Measurements from ENCODE around the gene C12orf57. TPM values are rescaled to one million over a fixed set of nuclear protein-coding genes. Genes with fewer than 3 reads are reported as not detected.

C12orf57 gene
- polyA plus RNA-seq, 2 of the 4 experiments (the other 2 are of a cell fraction), result 261 to 466 TPM

DNA sequence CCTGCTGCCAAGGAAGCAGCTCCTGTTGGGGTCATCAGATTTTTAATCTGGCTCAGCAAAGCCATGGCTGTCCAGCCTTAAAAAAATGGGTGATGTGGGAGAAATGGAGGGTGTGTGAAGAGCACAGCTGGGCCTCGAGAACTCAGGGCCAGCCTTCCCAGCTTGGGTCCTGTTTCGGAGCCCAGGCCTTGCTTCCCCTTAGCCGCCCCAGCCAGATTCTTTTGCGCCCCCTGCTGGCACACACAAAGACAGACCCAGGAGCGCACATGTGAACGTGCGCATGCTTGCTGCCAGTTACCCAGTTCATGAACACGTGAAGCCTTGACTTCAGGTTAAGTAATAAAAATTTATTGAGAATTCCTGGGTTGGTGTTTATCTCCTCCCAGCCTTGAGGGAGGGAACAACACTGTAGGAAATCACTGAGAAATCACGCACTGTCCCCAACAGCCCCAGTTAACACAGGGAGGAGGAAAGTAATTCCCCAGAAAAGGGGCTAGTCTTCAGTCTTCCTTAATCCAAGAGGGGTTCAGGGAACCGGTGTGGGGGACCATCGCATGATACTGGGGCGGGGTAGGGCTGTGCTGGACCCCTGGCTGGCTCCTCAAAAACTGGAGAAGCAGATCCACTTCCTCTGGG, 21.3 kb downstream of the C12orf57 start (continued):
- 0 out of 2 replicates have a peak, but pooled peaks have one; percentile 23 for TF ChIP-seq E2F6 (IDR thresholded peaks at IDR 0.05; ENCODE audit: borderline replicate concordance, low read depth)
- TF ChIP-seq ZNF302 (CRISPR knock-in tag; IDR thresholded peaks at IDR 0.05), result no peak
- TF ChIP-seq MYC (IDR thresholded peaks at IDR 0.05; ENCODE audit: borderline replicate concordance, low read length), result peak; percentile 96; the same call in 1 of the 2 replicates
- TF ChIP-seq FOSL2 (IDR thresholded peaks at IDR 0.05), result no peak
- no peak for TF ChIP-seq FOSL2 (CRISPR knock-in tag; IDR thresholded peaks at IDR 0.05)
- TF ChIP-seq ATOH8 (CRISPR knock-in tag; IDR thresholded peaks at IDR 0.05; ENCODE audit: low read depth), result no peak
- no peak for TF ChIP-seq CEBPB (IDR thresholded peaks at IDR 0.05)
- peak; percentile 95 for TF ChIP-seq MAX (IDR thresholded peaks at IDR 0.05)
- TF ChIP-seq KDM1A (IDR thresholded peaks at IDR 0.05; ENCODE audit: low read depth), result no peak
- no peak for TF ChIP-seq MAZ (IDR thresholded peaks at IDR 0.05; ENCODE audit: borderline replicate concordance, low read depth, low read length)
- no peak for TF ChIP-seq CBX8 (IDR thresholded peaks at IDR 0.05)
- peak in 1 of 2 experiments; percentile 19; a peak in 1 of 5 replicates for TF ChIP-seq JUN (IDR thresholded peaks at IDR 0.05)
- no peak for TF ChIP-seq ESRRA (IDR thresholded peaks at IDR 0.05; ENCODE audit: borderline replicate concordance, low read length)
- TF ChIP-seq PBX3 (IDR thresholded peaks at IDR 0.05), result no peak
- TF ChIP-seq HOXA7 (CRISPR knock-in tag; IDR thresholded peaks at IDR 0.05), result no peak
- no peak for TF ChIP-seq POLR2AphosphoS2 (conservative IDR thresholded peaks at IDR 0.05; ENCODE audit: low read length)
- TF ChIP-seq JUNB (IDR thresholded peaks at IDR 0.05), result no peak
- no peak for TF ChIP-seq CHD2 (IDR thresholded peaks at IDR 0.05; ENCODE audit: low read length, partially characterized antibody)
- TF ChIP-seq FOSB (CRISPR knock-in tag; IDR thresholded peaks at IDR 0.05), result no peak
- TF ChIP-seq HOXB5 (CRISPR knock-in tag; IDR thresholded peaks at IDR 0.05), result no peak
- TF ChIP-seq, protein P1, sequence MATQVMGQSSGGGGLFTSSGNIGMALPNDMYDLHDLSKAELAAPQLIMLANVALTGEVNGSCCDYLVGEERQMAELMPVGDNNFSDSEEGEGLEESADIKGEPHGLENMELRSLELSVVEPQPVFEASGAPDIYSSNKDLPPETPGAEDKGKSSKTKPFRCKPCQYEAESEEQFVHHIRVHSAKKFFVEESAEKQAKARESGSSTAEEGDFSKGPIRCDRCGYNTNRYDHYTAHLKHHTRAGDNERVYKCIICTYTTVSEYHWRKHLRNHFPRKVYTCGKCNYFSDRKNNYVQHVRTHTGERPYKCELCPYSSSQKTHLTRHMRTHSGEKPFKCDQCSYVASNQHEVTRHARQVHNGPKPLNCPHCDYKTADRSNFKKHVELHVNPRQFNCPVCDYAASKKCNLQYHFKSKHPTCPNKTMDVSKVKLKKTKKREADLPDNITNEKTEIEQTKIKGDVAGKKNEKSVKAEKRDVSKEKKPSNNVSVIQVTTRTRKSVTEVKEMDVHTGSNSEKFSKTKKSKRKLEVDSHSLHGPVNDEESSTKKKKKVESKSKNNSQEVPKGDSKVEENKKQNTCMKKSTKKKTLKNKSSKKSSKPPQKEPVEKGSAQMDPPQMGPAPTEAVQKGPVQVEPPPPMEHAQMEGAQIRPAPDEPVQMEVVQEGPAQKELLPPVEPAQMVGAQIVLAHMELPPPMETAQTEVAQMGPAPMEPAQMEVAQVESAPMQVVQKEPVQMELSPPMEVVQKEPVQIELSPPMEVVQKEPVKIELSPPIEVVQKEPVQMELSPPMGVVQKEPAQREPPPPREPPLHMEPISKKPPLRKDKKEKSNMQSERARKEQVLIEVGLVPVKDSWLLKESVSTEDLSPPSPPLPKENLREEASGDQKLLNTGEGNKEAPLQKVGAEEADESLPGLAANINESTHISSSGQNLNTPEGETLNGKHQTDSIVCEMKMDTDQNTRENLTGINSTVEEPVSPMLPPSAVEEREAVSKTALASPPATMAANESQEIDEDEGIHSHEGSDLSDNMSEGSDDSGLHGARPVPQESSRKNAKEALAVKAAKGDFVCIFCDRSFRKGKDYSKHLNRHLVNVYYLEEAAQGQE (IDR thresholded peaks at IDR 0.05), result no peak
- TF ChIP-seq, protein P2, sequence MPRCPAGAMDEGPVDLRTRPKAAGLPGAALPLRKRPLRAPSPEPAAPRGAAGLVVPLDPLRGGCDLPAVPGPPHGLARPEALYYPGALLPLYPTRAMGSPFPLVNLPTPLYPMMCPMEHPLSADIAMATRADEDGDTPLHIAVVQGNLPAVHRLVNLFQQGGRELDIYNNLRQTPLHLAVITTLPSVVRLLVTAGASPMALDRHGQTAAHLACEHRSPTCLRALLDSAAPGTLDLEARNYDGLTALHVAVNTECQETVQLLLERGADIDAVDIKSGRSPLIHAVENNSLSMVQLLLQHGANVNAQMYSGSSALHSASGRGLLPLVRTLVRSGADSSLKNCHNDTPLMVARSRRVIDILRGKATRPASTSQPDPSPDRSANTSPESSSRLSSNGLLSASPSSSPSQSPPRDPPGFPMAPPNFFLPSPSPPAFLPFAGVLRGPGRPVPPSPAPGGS (IDR thresholded peaks at IDR 0.05), result no peak
- TF ChIP-seq HOXB13 (CRISPR knock-in tag; IDR thresholded peaks at IDR 0.05; ENCODE audit: low read depth), result no peak
- TF ChIP-seq RAD21 (conservative IDR thresholded peaks at IDR 0.05 in 1 of 2, IDR thresholded peaks at IDR 0.05 in 1 of 2), result peak; percentile 59 to 67; a peak in 4 of 5 replicates
- TF ChIP-seq NR3C1 (IDR thresholded peaks at IDR 0.05), result no peak
- TF ChIP-seq EP300 (IDR thresholded peaks at IDR 0.05), result no peak
- no peak for TF ChIP-seq RFX5 (IDR thresholded peaks at IDR 0.05)
- TF ChIP-seq, protein P3, sequence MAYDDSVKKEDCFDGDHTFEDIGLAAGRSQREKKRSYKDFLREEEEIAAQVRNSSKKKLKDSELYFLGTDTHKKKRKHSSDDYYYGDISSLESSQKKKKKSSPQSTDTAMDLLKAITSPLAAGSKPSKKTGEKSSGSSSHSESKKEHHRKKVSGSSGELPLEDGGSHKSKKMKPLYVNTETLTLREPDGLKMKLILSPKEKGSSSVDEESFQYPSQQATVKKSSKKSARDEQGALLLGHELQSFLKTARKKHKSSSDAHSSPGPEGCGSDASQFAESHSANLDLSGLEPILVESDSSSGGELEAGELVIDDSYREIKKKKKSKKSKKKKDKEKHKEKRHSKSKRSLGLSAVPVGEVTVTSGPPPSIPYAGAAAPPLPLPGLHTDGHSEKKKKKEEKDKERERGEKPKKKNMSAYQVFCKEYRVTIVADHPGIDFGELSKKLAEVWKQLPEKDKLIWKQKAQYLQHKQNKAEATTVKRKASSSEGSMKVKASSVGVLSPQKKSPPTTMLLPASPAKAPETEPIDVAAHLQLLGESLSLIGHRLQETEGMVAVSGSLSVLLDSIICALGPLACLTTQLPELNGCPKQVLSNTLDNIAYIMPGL (CRISPR knock-in tag; IDR thresholded peaks at IDR 0.05; ENCODE audit: borderline replicate concordance), result no peak
- TF ChIP-seq SREBF2 (IDR thresholded peaks at IDR 0.05), result no peak
- TF ChIP-seq RCOR1 (IDR thresholded peaks at IDR 0.05; ENCODE audit: low read depth, low read length), result no peak
- TF ChIP-seq FOXS1 (CRISPR knock-in tag; IDR thresholded peaks at IDR 0.05), result no peak
- no peak for TF ChIP-seq RNF2 (IDR thresholded peaks at IDR 0.05; ENCODE audit: borderline replicate concordance, low read depth)
- TF ChIP-seq ZFP36 (IDR thresholded peaks at IDR 0.05; ENCODE audit: borderline replicate concordance, partially characterized antibody), result no peak
- no peak for TF ChIP-seq TP53 (CRISPR knock-in tag; IDR thresholded peaks at IDR 0.05)
- TF ChIP-seq POLR2A (IDR thresholded peaks at IDR 0.05; ENCODE audit: low read length), result no peak
- no peak for TF ChIP-seq NFE2L2 (conservative IDR thresholded peaks at IDR 0.05; ENCODE audit: low read length)

Data from A549 (cell line).